Measurements from ENCODE around the gene CARS1.

The CARS1 gene

DNA sequence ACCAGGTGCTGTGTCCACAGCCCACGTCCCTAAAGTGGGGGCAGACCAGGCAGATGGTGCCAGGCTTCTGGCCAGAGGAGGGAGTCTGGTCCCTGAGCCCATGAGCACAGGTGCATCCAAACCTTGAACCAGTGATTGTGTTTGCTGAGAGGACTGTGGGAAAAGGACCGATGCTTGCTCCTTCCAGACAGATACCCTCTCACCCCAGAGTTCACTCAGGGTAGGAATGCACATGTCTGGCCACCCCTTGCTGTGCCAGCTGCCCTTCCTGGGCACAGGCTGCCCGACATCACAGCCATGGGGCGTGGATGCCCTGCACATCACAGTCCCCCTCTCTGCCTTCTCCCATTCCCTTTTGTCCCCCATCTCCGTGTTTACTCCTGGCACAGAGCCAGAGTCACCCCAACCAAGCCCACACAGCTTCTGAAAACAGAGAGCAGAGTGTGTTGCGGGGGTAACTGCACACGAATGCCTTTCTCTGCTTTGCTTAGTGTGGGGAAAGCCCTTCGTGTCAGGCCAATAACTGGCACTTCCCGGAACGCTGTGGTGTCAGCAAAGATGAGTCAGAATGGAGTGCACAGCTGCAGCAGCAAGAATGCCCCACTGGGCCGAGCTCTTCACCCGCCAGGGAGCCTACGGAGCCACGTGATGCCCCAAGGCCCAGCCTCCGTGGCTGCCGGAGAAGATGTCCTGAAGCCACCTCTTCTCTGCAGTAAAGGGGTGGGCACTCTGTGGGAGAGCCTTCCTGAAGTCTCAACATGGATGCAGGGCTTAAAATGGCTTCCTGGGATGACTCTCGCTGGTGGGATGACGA lies 7.6 kb downstream of the CARS1 start:
- peaks cover 9 to 15% of the 10 kb centered on the region in 2 donors for H3K4me1 ChIP-seq (ENCODE audit: control insufficient read depth in 2 of 2, insufficient read depth in 2 of 2, low read length in 2 of 2)
- peaks cover 19 to 20% of the 10 kb centered on the region in 2 donors for H3K36me3 ChIP-seq (ENCODE audit: control insufficient read depth in 2 of 2, insufficient read depth in 2 of 2, low read length in 2 of 2)
- no peaks in the 10 kb centered on the region for H3K9me3 ChIP-seq (ENCODE audit: control insufficient read depth in 2 of 2, low read length in 2 of 2)
- H3K27ac ChIP-seq (ENCODE audit: low read depth in 2 of 2, low read length in 2 of 2) = peak overlapping the region; percentile 50 to 75
- H3K9ac ChIP-seq (ENCODE audit: low read depth in 1 of 2, low read length in 2 of 2) = peak overlapping the region in 1 of 2 donors; percentile 34
- H3K4me3 ChIP-seq (ENCODE audit: low read length in 2 of 2) = peak overlapping the region in 1 of 2 donors; percentile 50
- no peaks in the 10 kb centered on the region for H3K27me3 ChIP-seq (ENCODE audit: control insufficient read depth in 2 of 2, insufficient read depth in 2 of 2, low read length in 2 of 2)

DNA sequence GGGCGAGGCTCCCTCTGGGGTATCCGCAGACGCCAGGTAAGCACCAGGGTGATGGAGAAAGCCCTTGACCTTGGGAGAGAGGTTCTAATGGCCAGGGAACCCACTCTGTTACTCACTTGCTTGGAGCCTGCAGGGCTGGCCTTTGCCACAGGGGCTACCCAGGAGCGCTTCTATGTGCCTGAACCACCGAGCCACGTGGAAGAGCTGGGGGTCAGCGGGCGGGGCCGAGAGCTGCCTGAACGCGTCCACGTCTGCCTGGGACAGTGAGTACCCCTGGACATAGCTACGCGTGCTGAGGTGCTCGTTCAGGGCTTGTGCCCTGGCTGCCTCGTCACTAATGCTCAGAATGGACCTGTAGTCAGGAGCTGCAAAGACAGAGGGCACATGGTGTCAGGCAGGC lies 9.6 kb downstream of the CARS1 start:
- Histone ChIP-seq H3K4me1 (ENCODE audit: control insufficient read depth in 2 of 2, insufficient read depth in 2 of 2, low read length in 2 of 2) (peaks cover 9 to 13% of the 10 kb centered on the region in 2 donors), H3K4me3 (ENCODE audit: low read length in 2 of 2) (no peak overlapping the region), H3K27me3 (ENCODE audit: control insufficient read depth in 2 of 2, insufficient read depth in 2 of 2, low read length in 2 of 2) (no peaks in the 10 kb centered on the region), H3K27ac (ENCODE audit: low read depth in 2 of 2, low read length in 2 of 2) (no peak overlapping the region), H3K9me3 (ENCODE audit: control insufficient read depth in 2 of 2, low read length in 2 of 2) (no peaks in the 10 kb centered on the region), H3K9ac (ENCODE audit: low read depth in 1 of 2, low read length in 2 of 2) (no peak overlapping the region), H3K36me3 (ENCODE audit: control insufficient read depth in 2 of 2, insufficient read depth in 2 of 2, low read length in 2 of 2) (peaks cover 15 to 19% of the 10 kb centered on the region in 2 donors)

DNA sequence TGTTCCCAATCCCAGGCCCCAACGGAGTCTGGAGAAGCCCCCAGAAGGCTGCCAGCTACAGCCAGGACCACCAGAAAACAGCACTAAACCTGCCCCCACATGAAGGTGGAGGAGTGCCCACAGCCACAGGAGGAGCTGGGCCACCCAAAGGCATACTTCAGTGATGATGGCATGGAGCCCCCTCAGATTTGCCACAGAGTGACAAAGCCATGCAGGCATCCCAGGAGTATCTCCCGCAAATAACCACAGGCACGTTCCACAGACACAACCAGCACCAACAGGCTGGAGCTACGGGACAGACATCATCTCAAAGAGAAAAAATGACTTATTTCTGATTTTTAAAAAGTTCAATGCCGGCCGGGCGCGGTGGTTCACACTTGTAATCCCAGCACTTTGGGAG lies 10.6 kb downstream of the CARS1 start:
- Histone ChIP-seq H3K4me1 (ENCODE audit: control insufficient read depth in 2 of 2, insufficient read depth in 2 of 2, low read length in 2 of 2) (peaks cover 9 to 10% of the 10 kb centered on the region in 2 donors), H3K4me3 (ENCODE audit: low read length in 2 of 2) (no peak overlapping the region), H3K9ac (ENCODE audit: low read depth in 1 of 2, low read length in 2 of 2) (no peak overlapping the region), H3K27ac (ENCODE audit: low read depth in 2 of 2, low read length in 2 of 2) (no peak overlapping the region), H3K36me3 (ENCODE audit: control insufficient read depth in 2 of 2, insufficient read depth in 2 of 2, low read length in 2 of 2) (peaks cover 19 to 21% of the 10 kb centered on the region in 2 donors), H3K27me3 (ENCODE audit: control insufficient read depth in 2 of 2, insufficient read depth in 2 of 2, low read length in 2 of 2) (no peaks in the 10 kb centered on the region), H3K9me3 (ENCODE audit: control insufficient read depth in 2 of 2, low read length in 2 of 2) (no peaks in the 10 kb centered on the region)

DNA sequence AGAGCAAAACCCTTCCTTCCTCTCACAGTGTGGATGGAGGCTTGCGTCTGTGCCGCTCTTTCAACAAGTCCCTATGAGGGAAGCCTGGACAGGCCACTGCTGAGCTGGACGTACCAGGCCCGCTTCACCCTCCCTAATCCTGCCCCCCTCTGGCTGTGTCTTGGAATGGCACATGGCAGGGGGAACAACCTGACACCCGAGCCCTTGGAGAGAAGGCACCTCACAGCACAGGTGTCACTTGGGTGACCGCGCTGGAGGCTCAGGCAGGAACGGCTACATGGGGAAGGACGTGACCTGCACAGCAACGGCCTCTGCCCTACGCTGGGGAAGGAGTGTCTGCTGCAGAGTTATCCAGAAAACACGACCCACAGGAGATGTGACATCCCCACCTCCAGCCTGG lies 11.0 kb downstream of the CARS1 start:
- Histone ChIP-seq H3K9me3 (ENCODE audit: control insufficient read depth in 2 of 2, low read length in 2 of 2) (no peaks in the 10 kb centered on the region), H3K36me3 (ENCODE audit: control insufficient read depth in 2 of 2, insufficient read depth in 2 of 2, low read length in 2 of 2) (peaks cover 23 to 24% of the 10 kb centered on the region in 2 donors), H3K4me1 (ENCODE audit: control insufficient read depth in 2 of 2, insufficient read depth in 2 of 2, low read length in 2 of 2) (peaks cover 9 to 10% of the 10 kb centered on the region in 2 donors), H3K27me3 (ENCODE audit: control insufficient read depth in 2 of 2, insufficient read depth in 2 of 2, low read length in 2 of 2) (no peaks in the 10 kb centered on the region), H3K9ac (ENCODE audit: low read depth in 1 of 2, low read length in 2 of 2) (no peak overlapping the region), H3K4me3 (ENCODE audit: low read length in 2 of 2) (no peak overlapping the region), H3K27ac (ENCODE audit: low read depth in 2 of 2, low read length in 2 of 2) (no peak overlapping the region)

DNA sequence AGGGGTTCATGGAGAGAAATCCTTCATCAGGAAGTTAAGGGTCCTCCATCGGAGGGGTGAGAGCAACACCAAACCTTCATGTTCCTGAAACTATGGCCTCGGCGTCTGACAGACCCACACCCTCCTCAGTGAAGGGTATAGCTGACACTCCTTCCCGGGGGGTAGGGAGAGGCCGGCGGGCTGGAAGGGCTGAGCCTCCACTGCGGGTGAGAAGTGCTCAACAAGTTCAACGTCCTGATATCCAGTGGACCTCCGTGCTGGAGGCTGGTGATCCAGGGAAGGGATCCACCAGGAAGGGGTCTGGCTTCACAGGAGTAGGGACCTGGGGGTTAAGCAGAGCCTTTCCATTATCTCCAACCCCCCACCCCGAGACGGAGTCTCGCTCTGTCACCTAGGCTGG lies 12.3 kb downstream of the CARS1 start:
- Histone ChIP-seq H3K27me3 (ENCODE audit: control insufficient read depth in 2 of 2, insufficient read depth in 2 of 2, low read length in 2 of 2) (no peaks in the 10 kb centered on the region), H3K27ac (ENCODE audit: low read depth in 2 of 2, low read length in 2 of 2) (no peak overlapping the region), H3K9me3 (ENCODE audit: control insufficient read depth in 2 of 2, low read length in 2 of 2) (no peaks in the 10 kb centered on the region), H3K9ac (ENCODE audit: low read depth in 1 of 2, low read length in 2 of 2) (no peak overlapping the region), H3K36me3 (ENCODE audit: control insufficient read depth in 2 of 2, insufficient read depth in 2 of 2, low read length in 2 of 2) (peaks cover 32 to 33% of the 10 kb centered on the region in 2 donors), H3K4me3 (ENCODE audit: low read length in 2 of 2) (no peak overlapping the region), H3K4me1 (ENCODE audit: control insufficient read depth in 2 of 2, insufficient read depth in 2 of 2, low read length in 2 of 2) (peaks cover 6 to 7% of the 10 kb centered on the region in 2 donors)

DNA sequence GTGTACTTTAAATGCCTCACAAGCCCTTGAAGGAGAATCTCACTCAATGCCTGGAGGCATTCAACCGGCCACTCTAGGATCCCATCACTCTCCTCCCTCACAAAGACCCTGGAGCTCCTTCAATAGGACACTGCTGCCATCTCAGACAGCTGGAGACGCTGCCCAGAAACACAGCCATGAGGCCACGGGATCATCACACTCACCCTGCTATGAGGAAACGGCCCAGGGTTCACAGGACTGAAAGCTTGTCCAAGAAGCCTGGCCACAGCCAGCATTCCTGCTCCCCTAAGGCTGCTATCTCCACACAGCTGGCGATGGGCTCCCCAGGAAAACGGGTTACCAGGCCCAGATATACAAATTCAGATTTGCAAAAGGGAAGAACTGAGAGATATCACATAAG lies 13.2 kb downstream of the CARS1 start:
- H3K27me3 ChIP-seq (ENCODE audit: control insufficient read depth in 2 of 2, insufficient read depth in 2 of 2, low read length in 2 of 2) = no peaks in the 10 kb centered on the region
- no peak overlapping the region for H3K9ac ChIP-seq (ENCODE audit: low read depth in 1 of 2, low read length in 2 of 2)
- H3K9me3 ChIP-seq (ENCODE audit: control insufficient read depth in 2 of 2, low read length in 2 of 2) = no peaks in the 10 kb centered on the region
- H3K4me1 ChIP-seq (ENCODE audit: control insufficient read depth in 2 of 2, insufficient read depth in 2 of 2, low read length in 2 of 2) = no peaks in the 10 kb centered on the region
- H3K4me3 ChIP-seq (ENCODE audit: low read length in 2 of 2) = no peak overlapping the region
- H3K27ac ChIP-seq (ENCODE audit: low read depth in 2 of 2, low read length in 2 of 2) = no peak overlapping the region
- H3K36me3 ChIP-seq (ENCODE audit: control insufficient read depth in 2 of 2, insufficient read depth in 2 of 2, low read length in 2 of 2) = peaks cover 40 to 42% of the 10 kb centered on the region in 2 donors

DNA sequence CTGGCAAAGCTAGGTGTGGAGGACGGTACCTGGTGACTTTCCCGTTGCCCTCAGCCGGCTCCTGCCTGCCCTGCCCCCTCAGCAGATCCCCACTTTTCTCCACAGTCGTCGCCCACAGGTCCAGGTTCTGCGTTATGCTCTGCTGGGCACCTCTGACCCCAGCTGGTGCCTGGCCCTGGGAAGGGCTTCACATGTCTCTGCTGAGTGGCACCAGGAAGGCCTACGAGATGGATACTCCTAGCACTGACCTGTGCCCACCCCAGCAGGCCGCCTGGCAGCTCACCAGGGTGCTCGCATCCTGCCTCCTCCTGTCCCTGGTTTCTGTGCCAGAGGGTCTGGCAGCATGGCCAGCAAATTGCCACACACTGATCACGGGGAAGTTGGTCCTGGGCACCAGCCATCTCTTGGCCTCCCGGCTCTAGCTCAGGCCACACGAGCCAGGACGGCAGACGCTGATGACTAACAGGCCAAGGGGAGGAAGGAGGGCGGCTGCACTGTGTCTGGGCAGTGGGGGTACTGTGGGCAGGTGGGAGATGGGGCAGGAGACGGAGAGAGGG lies 13.8 kb downstream of the CARS1 start:
- no peaks in the 10 kb centered on the region for H3K4me1 ChIP-seq (ENCODE audit: control insufficient read depth in 2 of 2, insufficient read depth in 2 of 2, low read length in 2 of 2)
- H3K4me3 ChIP-seq (ENCODE audit: low read length in 2 of 2) = no peak overlapping the region
- H3K36me3 ChIP-seq (ENCODE audit: control insufficient read depth in 2 of 2, insufficient read depth in 2 of 2, low read length in 2 of 2) = peaks cover 44 to 45% of the 10 kb centered on the region in 2 donors
- H3K9ac ChIP-seq (ENCODE audit: low read depth in 1 of 2, low read length in 2 of 2) = no peak overlapping the region
- no peaks in the 10 kb centered on the region for H3K27me3 ChIP-seq (ENCODE audit: control insufficient read depth in 2 of 2, insufficient read depth in 2 of 2, low read length in 2 of 2)
- no peak overlapping the region for H3K27ac ChIP-seq (ENCODE audit: low read depth in 2 of 2, low read length in 2 of 2)
- no peaks in the 10 kb centered on the region for H3K9me3 ChIP-seq (ENCODE audit: control insufficient read depth in 2 of 2, low read length in 2 of 2)

DNA sequence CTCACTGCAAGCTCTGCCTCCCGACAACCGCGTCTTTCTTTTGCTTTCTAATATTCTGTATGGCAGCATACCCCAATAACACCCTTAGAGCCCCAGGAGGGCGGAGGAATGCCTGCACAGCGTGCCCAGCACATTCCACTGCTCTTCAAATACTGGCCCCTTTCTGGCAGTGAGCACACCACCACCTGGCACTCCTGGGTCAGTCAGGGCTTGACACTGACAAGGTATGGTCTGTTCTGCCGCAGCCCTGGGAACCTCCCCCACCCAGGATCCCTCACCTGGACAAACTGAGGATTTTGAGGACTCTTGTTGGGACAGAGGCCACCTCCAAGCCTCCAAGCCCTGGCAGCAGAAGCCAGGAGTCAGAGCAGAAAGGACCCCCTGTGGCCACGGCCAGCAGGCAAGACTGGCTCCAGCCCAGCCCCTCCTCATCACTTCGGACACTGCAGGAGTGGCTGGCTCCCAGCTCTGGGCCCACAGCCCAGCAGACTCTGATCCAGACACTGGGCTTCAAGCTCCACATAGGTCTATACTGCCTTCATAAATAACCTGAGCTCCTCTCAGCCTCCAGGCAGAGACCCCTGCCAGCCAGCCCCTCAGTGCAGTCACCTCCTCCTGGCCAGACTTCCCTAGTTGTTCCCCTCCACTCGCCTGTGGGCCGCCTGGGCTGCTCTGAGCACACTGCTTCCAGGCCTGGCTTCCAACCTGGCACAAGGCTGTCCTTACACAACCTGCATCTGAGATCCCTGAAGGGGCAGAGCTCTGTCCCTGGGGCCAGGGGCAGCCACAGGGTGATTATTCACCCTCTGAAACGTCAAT lies 14.5 kb downstream of the CARS1 start:
- Histone ChIP-seq H3K9me3 (ENCODE audit: control insufficient read depth in 2 of 2, low read length in 2 of 2) (no peaks in the 10 kb centered on the region), H3K27me3 (ENCODE audit: control insufficient read depth in 2 of 2, insufficient read depth in 2 of 2, low read length in 2 of 2) (no peaks in the 10 kb centered on the region), H3K9ac (ENCODE audit: low read depth in 1 of 2, low read length in 2 of 2) (no peak overlapping the region), H3K36me3 (ENCODE audit: control insufficient read depth in 2 of 2, insufficient read depth in 2 of 2, low read length in 2 of 2) (peaks cover 50 to 52% of the 10 kb centered on the region in 2 donors), H3K4me1 (ENCODE audit: control insufficient read depth in 2 of 2, insufficient read depth in 2 of 2, low read length in 2 of 2) (peaks cover under 1 to 2% of the 10 kb centered on the region in 2 donors), H3K27ac (ENCODE audit: low read depth in 2 of 2, low read length in 2 of 2) (no peak overlapping the region), H3K4me3 (ENCODE audit: low read length in 2 of 2) (no peak overlapping the region)

DNA sequence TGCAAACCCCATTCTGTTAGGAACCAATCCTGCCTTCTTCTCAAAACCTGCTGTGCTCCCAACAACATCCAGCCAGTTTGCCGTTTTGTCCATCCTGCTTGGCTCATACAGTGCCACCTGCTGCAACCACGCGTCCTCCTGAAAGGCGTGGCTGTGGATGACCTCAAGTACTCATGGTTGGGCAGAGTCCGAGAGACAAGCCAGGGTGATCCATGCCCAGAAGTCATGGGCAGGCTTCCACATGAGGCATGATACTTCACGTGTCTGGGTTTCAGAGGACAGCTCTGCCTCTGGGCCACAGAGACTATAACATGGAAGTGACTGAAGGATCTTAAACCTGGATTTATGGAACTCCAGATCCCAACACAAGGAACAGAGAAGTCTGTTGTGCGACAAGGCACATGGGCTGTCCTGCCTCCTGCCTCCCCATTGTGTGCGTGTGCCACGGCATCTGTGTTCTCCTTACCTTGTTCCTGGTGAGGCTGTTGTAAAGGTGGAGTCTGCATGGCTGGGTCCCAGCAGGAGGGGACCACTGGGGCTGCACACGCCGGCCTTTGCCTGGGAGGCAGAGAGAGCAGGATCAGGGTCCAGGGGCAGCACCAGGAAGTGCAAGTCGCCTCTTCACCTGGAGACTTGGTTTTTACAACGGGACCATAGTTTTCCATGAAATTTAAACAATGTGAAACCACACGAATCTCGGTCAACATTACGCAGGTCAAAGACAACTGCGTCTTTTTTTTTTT lies 15.4 kb downstream of the CARS1 start:
- Histone ChIP-seq H3K27me3 (ENCODE audit: control insufficient read depth in 2 of 2, insufficient read depth in 2 of 2, low read length in 2 of 2) (no peaks in the 10 kb centered on the region), H3K4me1 (ENCODE audit: control insufficient read depth in 2 of 2, insufficient read depth in 2 of 2, low read length in 2 of 2) (peaks cover 4 to 5% of the 10 kb centered on the region in 2 donors), H3K4me3 (ENCODE audit: low read length in 2 of 2) (no peak overlapping the region), H3K9me3 (ENCODE audit: control insufficient read depth in 2 of 2, low read length in 2 of 2) (no peaks in the 10 kb centered on the region), H3K27ac (ENCODE audit: low read depth in 2 of 2, low read length in 2 of 2) (no peak overlapping the region), H3K9ac (ENCODE audit: low read depth in 1 of 2, low read length in 2 of 2) (no peak overlapping the region), H3K36me3 (ENCODE audit: control insufficient read depth in 2 of 2, insufficient read depth in 2 of 2, low read length in 2 of 2) (peaks cover 54% of the 10 kb centered on the region in 2 donors)
